Measurements from ENCODE around the gene SARNP.
A peak's percentile ranks its signal among the peaks of the same experiment; 100 is the strongest.

The SARNP gene

DNA sequence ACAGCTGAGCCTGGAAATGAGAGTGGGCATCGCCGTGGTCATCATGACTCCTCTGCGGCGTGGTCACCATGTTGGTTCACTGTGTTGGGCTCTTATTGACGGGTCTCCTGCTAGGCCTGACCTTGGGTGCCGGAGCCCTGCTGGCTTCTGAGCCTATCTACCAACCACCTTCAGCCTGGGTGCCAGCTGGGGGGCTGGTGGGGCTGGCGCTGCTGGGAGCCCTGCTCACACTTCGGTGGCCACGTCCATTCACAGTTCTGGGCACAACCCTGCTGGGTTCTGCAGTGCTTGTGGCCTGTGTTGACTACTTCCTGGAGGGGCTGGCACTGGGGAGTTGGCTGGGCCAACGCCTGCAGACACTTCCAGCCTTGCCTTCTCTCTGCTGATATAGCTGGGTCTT, 15.5 kb upstream of the SARNP start:
- H3K27me3 ChIP-seq (replicated peaks) = no peaks in the 10 kb centered on the region
- DNase-seq = no peak
- TF ChIP-seq, protein P1, sequence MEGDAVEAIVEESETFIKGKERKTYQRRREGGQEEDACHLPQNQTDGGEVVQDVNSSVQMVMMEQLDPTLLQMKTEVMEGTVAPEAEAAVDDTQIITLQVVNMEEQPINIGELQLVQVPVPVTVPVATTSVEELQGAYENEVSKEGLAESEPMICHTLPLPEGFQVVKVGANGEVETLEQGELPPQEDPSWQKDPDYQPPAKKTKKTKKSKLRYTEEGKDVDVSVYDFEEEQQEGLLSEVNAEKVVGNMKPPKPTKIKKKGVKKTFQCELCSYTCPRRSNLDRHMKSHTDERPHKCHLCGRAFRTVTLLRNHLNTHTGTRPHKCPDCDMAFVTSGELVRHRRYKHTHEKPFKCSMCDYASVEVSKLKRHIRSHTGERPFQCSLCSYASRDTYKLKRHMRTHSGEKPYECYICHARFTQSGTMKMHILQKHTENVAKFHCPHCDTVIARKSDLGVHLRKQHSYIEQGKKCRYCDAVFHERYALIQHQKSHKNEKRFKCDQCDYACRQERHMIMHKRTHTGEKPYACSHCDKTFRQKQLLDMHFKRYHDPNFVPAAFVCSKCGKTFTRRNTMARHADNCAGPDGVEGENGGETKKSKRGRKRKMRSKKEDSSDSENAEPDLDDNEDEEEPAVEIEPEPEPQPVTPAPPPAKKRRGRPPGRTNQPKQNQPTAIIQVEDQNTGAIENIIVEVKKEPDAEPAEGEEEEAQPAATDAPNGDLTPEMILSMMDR (IDR thresholded peaks at IDR 0.05; ENCODE audit: low read depth, low read length, missing control alignments) = no peak
- H3K4me3 ChIP-seq (ENCODE audit: low read depth, low read length) = no peak overlapping the region
- in situ Hi-C loops (cut with HindIII; ENCODE audit: low pct_ligation_motif_present, low sequenced_read_pairs) = no loop called here
- H3K27ac ChIP-seq = no peak overlapping the region
- no peaks in the 10 kb centered on the region for H3K36me3 ChIP-seq (replicated peaks)

DNA sequence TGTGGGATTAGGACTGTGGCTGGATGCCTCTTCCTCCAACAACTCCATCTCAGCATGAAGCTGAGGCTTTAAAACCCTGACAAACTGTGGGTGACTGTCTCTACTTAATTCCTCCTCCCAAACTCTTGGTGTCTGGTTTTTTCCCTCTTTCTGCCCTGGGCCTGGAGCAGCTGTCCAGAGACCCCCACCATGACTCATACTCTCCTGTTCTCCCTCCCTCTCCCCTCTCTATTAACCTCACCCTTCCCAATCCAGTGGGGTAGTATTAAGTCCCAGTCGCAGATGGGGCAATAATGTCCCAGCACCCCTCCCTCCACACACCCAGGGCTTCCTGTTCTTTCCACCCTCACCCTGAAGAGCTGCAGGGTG, 13.9 kb upstream of the SARNP start:
- in situ Hi-C loops (cut with HindIII; ENCODE audit: low pct_ligation_motif_present, low sequenced_read_pairs) = no loop called here

DNA sequence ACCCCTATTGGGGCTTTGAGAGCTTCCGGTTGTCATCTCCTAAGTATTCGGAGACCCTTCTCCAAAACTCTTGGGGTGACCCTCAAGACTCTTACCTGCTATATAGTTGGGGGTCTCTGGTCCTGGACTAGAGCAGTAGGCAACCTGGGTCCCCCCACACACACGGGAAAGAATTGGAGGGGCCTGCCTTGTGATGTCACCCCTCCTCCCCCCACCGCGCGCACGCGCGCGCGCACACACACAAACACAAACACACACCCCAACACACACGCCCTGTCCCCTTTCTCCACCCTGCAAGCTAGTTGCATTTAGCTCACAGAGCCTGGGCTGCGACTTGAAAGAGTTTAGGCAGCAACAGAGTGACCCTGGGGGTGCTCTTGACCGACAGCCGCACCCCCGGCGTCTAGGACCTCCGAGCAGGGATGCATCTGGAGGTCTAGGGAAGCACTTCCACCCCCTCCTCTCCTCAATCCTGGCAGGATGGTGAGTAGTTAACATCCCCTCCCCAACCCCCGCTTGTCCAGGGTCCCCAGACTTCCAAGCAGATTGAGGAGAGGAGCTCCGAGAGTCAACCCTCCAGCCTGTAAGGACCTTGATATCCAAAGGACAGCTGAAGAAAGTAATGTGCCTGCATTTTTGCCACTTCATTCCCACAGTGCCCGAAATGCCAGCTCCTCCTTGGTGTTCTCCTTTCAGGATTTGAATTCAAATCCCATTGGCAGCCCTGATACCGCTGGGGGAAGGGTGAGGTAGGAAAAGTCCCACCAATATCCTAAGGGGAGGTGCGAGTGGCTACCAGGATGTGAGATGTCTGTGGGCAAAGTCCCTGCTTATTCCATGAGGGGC, 13.3 kb upstream of the SARNP start:
- no peaks in the 10 kb centered on the region for H3K36me3 ChIP-seq (replicated peaks)
- in situ Hi-C loops (cut with HindIII; ENCODE audit: low pct_ligation_motif_present, low sequenced_read_pairs) = no loop called here
- TF ChIP-seq, protein P1 (IDR thresholded peaks at IDR 0.05; ENCODE audit: low read depth, low read length, missing control alignments) = no peak
- H3K27ac ChIP-seq = peak overlapping the region; percentile 60
- DNase-seq = no peak
- H3K4me3 ChIP-seq (ENCODE audit: low read depth, low read length) = peak overlapping the region; percentile 93
- no peaks in the 10 kb centered on the region for H3K27me3 ChIP-seq (replicated peaks)

More for the DNA sequence above, 13.9 kb upstream of the SARNP start:
- TF ChIP-seq, protein P1 (IDR thresholded peaks at IDR 0.05; ENCODE audit: low read depth, low read length, missing control alignments) = no peak
- Histone ChIP-seq H3K27ac (no peak overlapping the region), H3K27me3 (replicated peaks) (no peaks in the 10 kb centered on the region), H3K36me3 (replicated peaks) (no peaks in the 10 kb centered on the region), H3K4me3 (ENCODE audit: low read depth, low read length) (peak overlapping the region; percentile 93)
- no peak for DNase-seq

DNA sequence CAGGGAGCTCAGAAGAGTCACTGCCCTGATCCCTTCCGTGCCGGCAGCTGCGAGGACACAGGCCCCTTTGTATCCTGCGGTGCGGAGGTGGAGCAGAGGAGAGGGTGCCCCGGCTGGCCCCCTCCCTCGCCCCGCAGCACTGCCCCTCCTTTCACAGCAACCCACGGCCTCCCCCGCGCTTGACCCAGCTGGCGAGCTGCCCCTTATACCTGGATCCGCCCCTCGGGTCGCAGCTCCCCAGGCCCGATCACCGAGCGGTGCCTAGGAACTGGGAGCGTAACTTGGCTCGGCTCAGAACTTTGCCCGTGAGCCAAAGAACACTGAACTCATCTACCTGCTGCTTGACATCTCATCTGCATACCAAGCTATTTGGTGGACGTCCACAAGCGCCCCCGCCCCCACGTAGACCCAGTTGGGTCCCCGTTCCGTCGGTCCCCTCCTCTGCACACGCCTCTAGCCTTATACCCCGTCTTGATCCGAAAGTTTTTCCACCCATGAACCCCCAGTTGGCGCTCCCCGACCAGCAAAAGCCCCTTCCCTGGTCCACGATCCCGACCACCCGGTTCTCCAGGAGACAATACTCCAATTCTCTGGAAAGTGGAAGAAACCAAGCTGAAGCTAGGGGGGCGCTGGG, 12.6 kb upstream of the SARNP start:
- Histone ChIP-seq H3K27me3 (replicated peaks) (no peaks in the 10 kb centered on the region), H3K36me3 (replicated peaks) (no peaks in the 10 kb centered on the region), H3K4me3 (ENCODE audit: low read depth, low read length) (peak overlapping the region; percentile 93), H3K27ac (peak overlapping the region; percentile 60)
- TF ChIP-seq, protein P1 (IDR thresholded peaks at IDR 0.05; ENCODE audit: low read depth, low read length, missing control alignments) = no peak
- in situ Hi-C loops (cut with HindIII; ENCODE audit: low pct_ligation_motif_present, low sequenced_read_pairs) = no loop called here
- DNase-seq = no peak

DNA sequence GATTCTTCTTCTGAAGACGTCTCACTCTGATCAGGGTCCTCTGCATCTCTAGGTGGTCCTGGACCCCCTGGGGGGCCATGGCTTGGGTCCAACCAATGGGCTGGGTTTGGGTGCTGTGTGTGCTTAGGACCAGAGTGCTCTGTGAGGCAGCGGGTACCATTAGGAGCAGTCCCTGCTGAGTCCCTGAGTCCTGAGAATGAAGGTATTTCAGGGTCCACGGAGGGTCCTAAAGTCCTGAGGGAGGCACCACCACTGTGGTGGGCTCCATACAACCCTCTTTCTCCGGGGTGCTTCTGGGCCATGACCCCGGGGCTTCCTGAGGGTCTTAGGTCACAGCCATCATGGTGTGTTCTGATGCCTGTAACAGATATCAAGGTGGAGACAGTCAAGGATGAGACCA, 10.8 kb upstream of the SARNP start:
- Histone ChIP-seq H3K27me3 (replicated peaks) (no peaks in the 10 kb centered on the region), H3K27ac (no peak overlapping the region), H3K4me3 (ENCODE audit: low read depth, low read length) (peak overlapping the region; percentile 93), H3K36me3 (replicated peaks) (peaks cover under 1% of the 10 kb centered on the region)
- no peak for DNase-seq
- TF ChIP-seq, protein P1 (IDR thresholded peaks at IDR 0.05; ENCODE audit: low read depth, low read length, missing control alignments) = no peak
- in situ Hi-C loops (cut with HindIII; ENCODE audit: low pct_ligation_motif_present, low sequenced_read_pairs) = no loop called here

Data from brain microvascular endothelial cell (primary cell).